Lower lobe of right lung (tissue), 2 donors: ENCODE measurements around the gene SLC38A10. TPM values are rescaled to one million over a fixed set of nuclear protein-coding genes. Genes with fewer than 3 reads are reported as not detected.

Experiments used
- ATAC-seq, 2 donors: fragments of 200-7000 bp; cut with Tn5 transposase; one replicate each; pipeline ENCODE4 v1.9.1; 2020 to 2022; ENCODE audit warnings: mild to moderate bottlenecking in 2 of 2, moderate library complexity in 2 of 2
- DNase-seq: peaks from one replicate; pipeline ENCODE4 v3.0.0-alpha.2; 2020
- H3K27ac ChIP-seq: fragments of 200-600 bp; one replicate; pipeline ENCODE4 v1.8.0; 2022
- H3K27me3 ChIP-seq: fragments of 200-600 bp; one replicate; pipeline ENCODE4 v1.8.0; 2022; ENCODE audit warnings: low read depth
- H3K36me3 ChIP-seq: fragments of 200-600 bp; one replicate; pipeline ENCODE4 v1.8.0; 2022; ENCODE audit warnings: mild to moderate bottlenecking
- H3K4me1 ChIP-seq: fragments of 200-600 bp; one replicate; pipeline ENCODE4 v1.8.0; 2022
- H3K4me3 ChIP-seq: fragments of 200-600 bp; one replicate; pipeline ENCODE4 v1.8.0; 2022; ENCODE audit warnings: mild to moderate bottlenecking
- H3K9me3 ChIP-seq: fragments of 200-600 bp; one replicate; pipeline ENCODE4 v1.8.0; 2022
- intact Hi-C: fragments of 100-400 bp; cut with DNase I; formaldehyde crosslinking; loops from one replicate; pipeline ENCODE4 v1.11.0; 2022
- total RNA-seq: library from RNA; stranded (reverse); fragmentation: NEBNext Ultra II Directional; extraction: Animal tissue kit (Norgen Biotek cat#: 25700); gene quantifications from one replicate; pipeline ENCODE4 v1.2.1, GENCODE V29; 2021
- TF ChIP-seq, protein P1 (sequence below): fragments of 200-600 bp; IDR thresholded peaks from one replicate; pipeline ENCODE4 v1.8.0; 2022; ENCODE audit warnings: antibody characterized with exemption, mild to moderate bottlenecking
- donor health status: DM: no; HTN: yes; CAD: no; lungs with severe emphysema.

Gene SLC38A10
- total RNA-seq, 1 donor from 2014 or later, result 98.1 TPM

DNA sequence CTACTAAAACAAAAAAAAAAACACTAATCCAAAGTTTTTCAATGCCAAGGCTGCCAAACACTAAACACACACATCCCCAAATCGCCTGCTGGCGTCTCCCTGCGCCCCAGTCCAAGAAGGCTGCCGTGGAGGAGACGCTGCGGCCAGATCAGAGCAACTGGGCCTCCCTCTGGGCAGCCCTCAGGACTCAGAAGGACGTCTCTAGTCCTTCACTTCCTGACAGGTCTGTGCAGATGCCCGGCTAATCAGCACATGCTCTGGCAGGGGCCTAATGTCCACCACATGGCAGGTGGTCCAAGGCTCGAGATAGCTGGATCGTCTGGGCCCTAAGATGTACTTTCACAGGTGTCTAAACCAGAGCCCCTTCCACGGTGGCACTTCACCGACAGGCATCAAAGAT is 2.7 kb downstream of the SLC38A10 start:
- TF ChIP-seq, protein P1, sequence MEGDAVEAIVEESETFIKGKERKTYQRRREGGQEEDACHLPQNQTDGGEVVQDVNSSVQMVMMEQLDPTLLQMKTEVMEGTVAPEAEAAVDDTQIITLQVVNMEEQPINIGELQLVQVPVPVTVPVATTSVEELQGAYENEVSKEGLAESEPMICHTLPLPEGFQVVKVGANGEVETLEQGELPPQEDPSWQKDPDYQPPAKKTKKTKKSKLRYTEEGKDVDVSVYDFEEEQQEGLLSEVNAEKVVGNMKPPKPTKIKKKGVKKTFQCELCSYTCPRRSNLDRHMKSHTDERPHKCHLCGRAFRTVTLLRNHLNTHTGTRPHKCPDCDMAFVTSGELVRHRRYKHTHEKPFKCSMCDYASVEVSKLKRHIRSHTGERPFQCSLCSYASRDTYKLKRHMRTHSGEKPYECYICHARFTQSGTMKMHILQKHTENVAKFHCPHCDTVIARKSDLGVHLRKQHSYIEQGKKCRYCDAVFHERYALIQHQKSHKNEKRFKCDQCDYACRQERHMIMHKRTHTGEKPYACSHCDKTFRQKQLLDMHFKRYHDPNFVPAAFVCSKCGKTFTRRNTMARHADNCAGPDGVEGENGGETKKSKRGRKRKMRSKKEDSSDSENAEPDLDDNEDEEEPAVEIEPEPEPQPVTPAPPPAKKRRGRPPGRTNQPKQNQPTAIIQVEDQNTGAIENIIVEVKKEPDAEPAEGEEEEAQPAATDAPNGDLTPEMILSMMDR, result no peak
- intact Hi-C loops, result no loop called here
- no peak for DNase-seq
- Histone ChIP-seq H3K36me3 (peaks cover 34% of the 10 kb centered on the region), H3K4me1 (peaks cover 57% of the 10 kb centered on the region), H3K4me3 (no peak overlapping the region), H3K27me3 (no peaks in the 10 kb centered on the region), H3K9me3 (no peaks in the 10 kb centered on the region), H3K27ac (no peak overlapping the region)
- ATAC-seq, result no peak

DNA sequence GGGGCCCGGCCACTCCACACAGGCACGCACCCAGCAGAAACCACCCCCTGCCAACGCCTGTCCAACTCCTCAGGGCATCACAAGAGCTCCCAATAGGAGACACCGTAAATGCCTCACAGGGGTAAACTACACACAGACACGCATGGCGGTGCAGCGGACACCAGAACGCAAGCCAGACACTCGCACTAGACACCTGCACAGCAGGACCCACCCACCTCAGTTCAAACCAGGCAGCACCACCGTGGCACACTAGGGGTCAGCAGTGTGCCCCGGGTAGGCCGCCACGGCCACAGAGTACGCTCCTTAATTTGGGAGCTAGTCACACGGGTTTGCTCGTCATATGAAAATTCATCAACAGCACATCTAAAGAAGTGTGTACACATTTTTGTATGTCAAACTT is 3.4 kb downstream of the SLC38A10 start:
- Histone ChIP-seq H3K9me3 (no peaks in the 10 kb centered on the region), H3K4me1 (peaks cover 64% of the 10 kb centered on the region), H3K27ac (no peak overlapping the region), H3K36me3 (peaks cover 39% of the 10 kb centered on the region), H3K27me3 (no peaks in the 10 kb centered on the region), H3K4me3 (no peak overlapping the region)
- TF ChIP-seq, protein P1, result peak; percentile 79
- intact Hi-C loops, result no loop called here
- DNase-seq (peak; percentile 84), ATAC-seq (peak; percentile 72)

DNA sequence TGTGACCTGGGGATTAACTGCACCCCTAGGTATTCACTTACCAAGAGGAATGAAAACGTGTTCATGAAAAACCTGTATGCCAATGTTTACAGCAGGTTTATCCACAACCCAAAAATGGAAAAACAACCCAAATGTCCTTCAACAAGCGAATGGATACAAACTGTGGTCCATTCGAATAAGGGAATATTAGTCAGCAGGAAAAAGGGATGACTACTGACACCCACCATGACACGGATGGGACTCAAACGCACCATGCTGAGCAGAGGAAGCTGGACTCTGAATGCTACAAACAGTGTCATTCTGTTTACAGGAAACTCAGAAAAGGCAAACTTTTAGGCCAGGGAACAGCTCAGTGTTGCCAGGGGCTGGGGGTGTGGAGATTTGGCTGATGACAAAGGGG is 4.9 kb downstream of the SLC38A10 start:
- Histone ChIP-seq H3K9me3 (no peaks in the 10 kb centered on the region), H3K27ac (no peak overlapping the region), H3K4me1 (peaks cover 65% of the 10 kb centered on the region), H3K27me3 (no peaks in the 10 kb centered on the region), H3K36me3 (peaks cover 39% of the 10 kb centered on the region), H3K4me3 (no peak overlapping the region)
- DNase-seq (no peak), ATAC-seq (no peak)
- intact Hi-C loops, result no loop called here
- TF ChIP-seq, protein P1, result no peak

DNA sequence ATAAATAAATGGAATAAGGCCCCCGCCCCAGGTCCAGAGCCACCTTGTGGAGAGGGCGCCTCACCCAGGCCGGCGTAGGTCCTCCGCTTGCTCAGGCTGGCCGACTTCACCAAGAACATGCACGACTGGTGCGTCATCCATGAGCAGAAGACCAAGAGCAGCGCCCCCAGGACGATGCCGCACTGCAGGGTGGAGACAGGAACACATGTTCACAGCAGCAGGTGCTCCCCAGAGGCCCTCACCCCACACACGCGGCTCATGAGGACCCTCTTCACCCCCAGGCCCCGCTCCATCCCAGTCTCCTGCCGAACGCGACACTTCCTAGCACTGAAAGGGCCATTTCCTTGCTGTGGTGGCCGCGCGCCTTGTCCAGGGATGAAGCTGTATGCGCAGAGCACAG is 5.5 kb downstream of the SLC38A10 start:
- TF ChIP-seq, protein P1, result no peak
- DNase-seq (no peak), ATAC-seq (no peak)
- Histone ChIP-seq H3K4me3 (no peak overlapping the region), H3K4me1 (peaks cover 71% of the 10 kb centered on the region), H3K36me3 (peaks cover 40% of the 10 kb centered on the region), H3K9me3 (no peaks in the 10 kb centered on the region), H3K27me3 (no peaks in the 10 kb centered on the region), H3K27ac (no peak overlapping the region)
- intact Hi-C loops, result no loop called here

DNA sequence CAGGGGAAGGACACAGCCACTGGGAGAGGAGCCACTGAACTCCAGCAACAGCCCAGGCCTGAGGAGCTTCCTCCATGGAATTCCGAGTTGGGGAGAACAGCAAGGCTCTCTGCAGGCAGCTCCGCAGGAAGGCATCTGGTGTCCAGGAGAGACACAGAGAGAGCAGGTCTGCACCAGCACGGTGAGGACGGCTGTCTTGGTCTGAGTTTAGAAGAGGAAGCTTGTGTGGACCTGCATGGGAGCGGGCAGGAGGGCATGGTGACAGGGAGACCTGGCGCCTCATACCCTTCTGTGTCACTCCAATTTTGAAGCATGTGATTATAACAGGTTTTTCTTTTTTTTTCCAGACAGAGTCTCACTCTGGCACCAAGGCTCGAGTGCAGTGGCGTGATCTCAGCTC is 6.4 kb downstream of the SLC38A10 start:
- H3K9me3 ChIP-seq, result no peaks in the 10 kb centered on the region
- ATAC-seq (no peak), DNase-seq (no peak)
- peaks cover 64% of the 10 kb centered on the region for H3K4me1 ChIP-seq
- TF ChIP-seq, protein P1, result no peak
- intact Hi-C loops, result no loop called here
- no peak overlapping the region for H3K27ac ChIP-seq
- no peak overlapping the region for H3K4me3 ChIP-seq
- H3K36me3 ChIP-seq, result peaks cover 49% of the 10 kb centered on the region
- no peaks in the 10 kb centered on the region for H3K27me3 ChIP-seq
